PC-3 (cell line): ENCODE measurements around the gene PDSS1. TPM values are rescaled to one million over a fixed set of nuclear protein-coding genes. Genes with fewer than 3 reads are reported as not detected.

Experiments used
- ATAC-seq: fragments of 200-7000 bp; cut with Tn5 transposase; 2 replicates; pipeline ENCODE4 v1.9.1; 2020; ENCODE audit warnings: mild to moderate bottlenecking, moderate library complexity
- BruUV-seq: library from RNA; stranded (reverse); fragments of 400-500 nt; replicated peaks from 2 replicates; lab custom pipeline; 2021; lab: Mats Ljungman, UMichigan
- CTCF ChIA-PET: fragments of 300-600 bp; sonication (Branson Sonifier 250); formaldehyde crosslinking; loops from one replicate; lab custom pipeline; 2022; ENCODE audit warnings: antibody characterized with exemption; lab: Charles Lee
- POLR2A ChIA-PET: fragments of 300-600 bp; sonication (Branson Sonifier 250); formaldehyde crosslinking; loops from one replicate; lab custom pipeline; 2022; ENCODE audit warnings: antibody characterized with exemption; ENCODE audit not compliant: unreplicated experiment; lab: Charles Lee
- DNase-seq: peaks from one replicate; pipeline ENCODE4 v3.0.0-alpha.2; 2015
- H2AFZ ChIP-seq: fragments of 300-600 bp; sonication (generic); 2 replicates; pipeline ENCODE4 v1.6.0; 2016; ENCODE audit warnings: antibody characterized with exemption, low read length
- H3F3A ChIP-seq: fragments of 300-600 bp; sonication (generic); one replicate; pipeline ENCODE4 v1.6.0; 2017; ENCODE audit warnings: antibody characterized with exemption, low read length, control low read depth, mild to moderate bottlenecking; ENCODE audit not compliant: unreplicated experiment
- H3K27ac ChIP-seq: fragments of 300-600 bp; sonication (generic); 2 replicates; pipeline ENCODE4 v1.5.1; 2016; ENCODE audit warnings: mild to moderate bottlenecking, low read length
- H3K27me3 ChIP-seq: fragments of 300-600 bp; sonication (generic); 2 replicates; pipeline ENCODE4 v1.6.1; 2016; ENCODE audit warnings: low read length, mixed read lengths
- H3K36me3 ChIP-seq: fragments of 300-600 bp; sonication (generic); 2 replicates; pipeline ENCODE4 v1.6.1; 2016; ENCODE audit warnings: low read depth, mixed run types, low read length, mixed read lengths
- H3K4me1 ChIP-seq: fragments of 300-600 bp; sonication (generic); 2 replicates; pipeline ENCODE4 v1.5.1; 2016; ENCODE audit warnings: low read length; ENCODE audit not compliant: insufficient read depth
- H3K4me2 ChIP-seq: fragments of 300-600 bp; sonication (generic); 2 replicates; pipeline ENCODE4 v1.6.0; 2016; ENCODE audit warnings: low read length
- H3K4me3 ChIP-seq: fragments of 300-600 bp; sonication (generic); 2 replicates; pipeline ENCODE4 v1.5.1; 2016; ENCODE audit warnings: mild to moderate bottlenecking, low read length, mixed read lengths
- H3K79me2 ChIP-seq: fragments of 300-600 bp; sonication (generic); 2 replicates; pipeline ENCODE4 v1.6.1; 2017; ENCODE audit warnings: low read length, mixed read lengths
- H3K9ac ChIP-seq: fragments of 300-600 bp; sonication (generic); 2 replicates; pipeline ENCODE4 v1.6.0; 2016; ENCODE audit warnings: mild to moderate bottlenecking, low read length
- H3K9me2 ChIP-seq: fragments of 300-600 bp; sonication (generic); replicated peaks from 2 replicates; pipeline ENCODE4 v1.6.1; 2016; ENCODE audit warnings: mixed run types, low read length, mixed read lengths
- H3K9me3 ChIP-seq: fragments of 300-600 bp; sonication (generic); 2 replicates; pipeline ENCODE4 v1.6.1; 2016; ENCODE audit warnings: low read length, mixed read lengths
- H4K20me1 ChIP-seq: fragments of 300-600 bp; sonication (generic); 2 replicates; pipeline ENCODE4 v1.6.1; 2016; ENCODE audit warnings: low read length, mixed read lengths
- CTCF ChIP-seq: fragments of 300-600 bp; sonication (generic); conservative IDR thresholded peaks from 2 replicates; pipeline ENCODE4 v1.5.1; 2017; ENCODE audit warnings: antibody characterized with exemption, low read depth, mild to moderate bottlenecking, low read length
- EZH2 ChIP-seq: fragments of 300-600 bp; sonication (generic); IDR thresholded peaks from one replicate; pipeline ENCODE4 v1.6.1; 2017; ENCODE audit warnings: antibody characterized with exemption, mild to moderate bottlenecking, low read length; ENCODE audit not compliant: unreplicated experiment
- EZH2phosphoT487 ChIP-seq: fragments of 300-600 bp; sonication (generic); IDR thresholded peaks from 2 replicates; pipeline ENCODE4 v1.6.1; 2018; ENCODE audit warnings: mild to moderate bottlenecking, antibody characterized with exemption, low read length, borderline replicate concordance
- intact Hi-C: fragments of 100-400 bp; cut with micrococcal nuclease; formaldehyde crosslinking; loops from 2 replicates; pipeline ENCODE4 v1.9.0; 2023
- total RNA-seq: library from RNA; depleted of rRNA; stranded (reverse); fragments of >200 nt; gene quantifications from 2 replicates; pipeline ENCODE4 v1.2.3, GENCODE V29; 2014

The PDSS1 gene
- total RNA-seq, 1 experiment from 2014 or later = 16.8 TPM

- Histone ChIP-seq H3K4me3 (no peak overlapping the region), H3K27ac (no peak overlapping the region), H3K9me2 (no peaks in the 10 kb centered on the region), H3K4me1 (no peaks in the 10 kb centered on the region), H3K4me2 (no peak overlapping the region), H3K79me2 (no peaks in the 10 kb centered on the region), H3K27me3 (no peaks in the 10 kb centered on the region), H3K9ac (no peak overlapping the region), H3F3A (no peaks in the 10 kb centered on the region), H3K9me3 (no peaks in the 10 kb centered on the region), H3K36me3 (peaks cover 4% of the 10 kb centered on the region; the same call in 1 of the 2 replicates), H4K20me1 (no peaks in the 10 kb centered on the region), H2AFZ (no peak overlapping the region)
- BruUV-seq = no TSS peak
- DNase-seq = no peak
- intact Hi-C loops = no loop called here
- CTCF ChIA-PET = interaction anchor here (0.5 kb wide), 1 partner anchor 35 kb away, joined by 3 read pairs; no protein-coding TSS in a partner anchor
- POLR2A ChIA-PET = no interaction called here
- TF ChIP-seq EZH2 (no peak), CTCF (no peak), EZH2phosphoT487 (no peak)
- ATAC-seq = no peak; the same call in 1 of the 2 replicates
Observed at GRCh38 chr10:26714415-26715136, 17.1 kb downstream of the PDSS1 start.

- Histone ChIP-seq H3K27me3 (no peaks in the 10 kb centered on the region), H3K4me2 (no peak overlapping the region), H3K36me3 (peaks cover 4% of the 10 kb centered on the region; the same call in 1 of the 2 replicates), H4K20me1 (no peaks in the 10 kb centered on the region), H3K9me2 (no peaks in the 10 kb centered on the region), H3K9ac (no peak overlapping the region), H3K4me1 (no peaks in the 10 kb centered on the region), H3K9me3 (no peaks in the 10 kb centered on the region), H3K79me2 (no peaks in the 10 kb centered on the region), H2AFZ (no peak overlapping the region), H3K27ac (no peak overlapping the region), H3K4me3 (no peak overlapping the region), H3F3A (no peaks in the 10 kb centered on the region)
- no peak for DNase-seq
- BruUV-seq = no TSS peak
- ChIA-PET CTCF (no interaction called here), POLR2A (no interaction called here)
- intact Hi-C loops = no loop called here
- TF ChIP-seq EZH2 (no peak), CTCF (no peak), EZH2phosphoT487 (no peak)
- ATAC-seq = no peak
Observed at GRCh38 chr10:26715137-26715487, 17.6 kb downstream of the PDSS1 start.

GRCh38 chr10:26717476-26717875 is 20.0 kb downstream of the PDSS1 start:
- Histone ChIP-seq H3K4me1 (no peaks in the 10 kb centered on the region), H2AFZ (no peak overlapping the region), H3K4me3 (no peak overlapping the region), H3K27ac (no peak overlapping the region), H3K9me2 (no peaks in the 10 kb centered on the region), H4K20me1 (no peaks in the 10 kb centered on the region), H3K27me3 (no peaks in the 10 kb centered on the region), H3K9me3 (no peaks in the 10 kb centered on the region), H3K4me2 (no peak overlapping the region), H3K79me2 (no peaks in the 10 kb centered on the region), H3K9ac (no peak overlapping the region), H3F3A (no peaks in the 10 kb centered on the region), H3K36me3 (peaks cover 4% of the 10 kb centered on the region; the same call in 1 of the 2 replicates)
- DNase-seq (no peak), ATAC-seq (no peak)
- intact Hi-C loops = no loop called here
- BruUV-seq = no TSS peak
- CTCF ChIA-PET = no interaction called here
- TF ChIP-seq EZH2 (no peak), EZH2phosphoT487 (no peak), CTCF (no peak)
- POLR2A ChIA-PET = no interaction called here
